IgD-negative memory B cell (primary cell): ENCODE results near the gene TANGO2. TPM values are rescaled to one million over a fixed set of nuclear protein-coding genes. Genes with fewer than 3 reads are reported as not detected.

Experiments used
- H3K27ac Mint-ChIP-seq, 3 donors: one replicate each; pipeline ENCODE4 v1.8.0; 2020 to 2022; ENCODE audit warnings: mild to moderate bottlenecking in 3 of 3, mixed read lengths in 3 of 3, moderate library complexity in 1 of 3
- H3K27me3 Mint-ChIP-seq: one replicate; pipeline ENCODE4 v1.8.0; 2021; ENCODE audit warnings: mixed read lengths
- H3K36me3 Mint-ChIP-seq: one replicate; pipeline ENCODE4 v1.8.0; 2020; ENCODE audit warnings: mild to moderate bottlenecking, mixed read lengths
- H3K4me1 Mint-ChIP-seq, 3 donors: one replicate each; pipeline ENCODE4 v1.8.0; 2020 to 2022; ENCODE audit warnings: mixed read lengths in 3 of 3, mild to moderate bottlenecking in 1 of 3
- H3K4me3 Mint-ChIP-seq, 4 donors: one replicate each; pipeline ENCODE4 v1.8.0; 2020 to 2022; ENCODE audit warnings: mild to moderate bottlenecking in 4 of 4, mixed read lengths in 4 of 4, moderate library complexity in 3 of 4
- H3K9me3 Mint-ChIP-seq, 3 donors: one replicate each; pipeline ENCODE4 v1.8.0; 2020 to 2021; ENCODE audit warnings: mixed read lengths in 3 of 3, mild to moderate bottlenecking in 1 of 3
- polyA plus RNA-seq: library from polyadenylated mRNA; unstranded; fragments of 300-500 nt; fragmentation: Illumina TruSeq; gene quantifications from one replicate; pipeline ENCODE4 v1.2.3, GENCODE V29; 2021

The TANGO2 gene
- polyA plus RNA-seq, 1 donor from 2014 or later: 44.5 TPM

GRCh38 chr22:19980766-19981165 is 40.1 kb upstream of the TANGO2 start:
- no peaks in the 10 kb centered on the region for H3K4me1 Mint-ChIP-seq
- no peak overlapping the region for H3K27ac Mint-ChIP-seq
- no peak overlapping the region for H3K4me3 Mint-ChIP-seq
- H3K27me3 Mint-ChIP-seq: peaks cover 3% of the 10 kb centered on the region
- H3K36me3 Mint-ChIP-seq: no peaks in the 10 kb centered on the region
- no peaks in the 10 kb centered on the region for H3K9me3 Mint-ChIP-seq

- no peaks in the 10 kb centered on the region for H3K9me3 Mint-ChIP-seq
- H3K4me1 Mint-ChIP-seq: no peaks in the 10 kb centered on the region
- H3K27ac Mint-ChIP-seq: no peak overlapping the region
- H3K4me3 Mint-ChIP-seq: no peak overlapping the region
- H3K27me3 Mint-ChIP-seq: peaks cover 3% of the 10 kb centered on the region
- no peaks in the 10 kb centered on the region for H3K36me3 Mint-ChIP-seq
Observed at GRCh38 chr22:19981171-19981960, 39.5 kb upstream of the TANGO2 start.

GRCh38 chr22:19981961-19982920 is 38.7 kb upstream of the TANGO2 start:
- no peak overlapping the region for H3K27ac Mint-ChIP-seq
- H3K9me3 Mint-ChIP-seq: no peaks in the 10 kb centered on the region
- no peaks in the 10 kb centered on the region for H3K4me1 Mint-ChIP-seq
- peaks cover 3% of the 10 kb centered on the region for H3K27me3 Mint-ChIP-seq
- no peaks in the 10 kb centered on the region for H3K36me3 Mint-ChIP-seq
- no peak overlapping the region for H3K4me3 Mint-ChIP-seq

GRCh38 chr22:19982991-19983578 is 37.8 kb upstream of the TANGO2 start:
- no peak overlapping the region for H3K4me3 Mint-ChIP-seq
- H3K27ac Mint-ChIP-seq: no peak overlapping the region
- no peaks in the 10 kb centered on the region for H3K4me1 Mint-ChIP-seq
- H3K36me3 Mint-ChIP-seq: no peaks in the 10 kb centered on the region
- peaks cover 3% of the 10 kb centered on the region for H3K27me3 Mint-ChIP-seq
- H3K9me3 Mint-ChIP-seq: no peaks in the 10 kb centered on the region

GRCh38 chr22:19983741-19984140 is 37.2 kb upstream of the TANGO2 start:
- no peaks in the 10 kb centered on the region for H3K36me3 Mint-ChIP-seq
- no peaks in the 10 kb centered on the region for H3K4me1 Mint-ChIP-seq
- H3K9me3 Mint-ChIP-seq: no peaks in the 10 kb centered on the region
- H3K27me3 Mint-ChIP-seq: peaks cover 3% of the 10 kb centered on the region
- no peak overlapping the region for H3K27ac Mint-ChIP-seq
- no peak overlapping the region for H3K4me3 Mint-ChIP-seq

DNA sequence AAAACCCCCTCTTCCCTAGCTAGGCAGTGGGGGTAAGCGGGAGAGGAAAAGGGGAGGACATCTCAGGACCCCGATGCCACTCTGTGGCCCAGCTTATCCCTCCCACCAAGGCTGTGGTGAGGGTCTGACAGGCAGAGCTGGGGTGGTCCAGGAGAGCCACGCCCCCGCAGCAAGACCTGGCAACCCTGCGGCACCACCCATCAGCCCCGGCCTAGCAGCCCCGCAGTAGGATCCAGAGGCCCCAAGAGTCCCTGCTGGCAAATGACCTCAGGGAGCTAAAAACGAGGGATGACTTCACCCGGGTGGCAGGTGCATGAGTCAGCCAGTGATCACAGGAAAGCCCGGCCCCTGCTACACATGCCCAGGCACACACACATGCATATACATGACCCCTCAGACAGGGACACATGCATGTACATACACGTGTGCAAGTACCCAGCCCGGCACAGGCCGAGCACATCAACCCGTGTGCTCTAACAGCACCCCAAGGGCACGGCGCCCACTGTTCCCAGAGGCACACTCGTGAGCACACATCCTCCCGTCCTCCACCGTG is 36.6 kb upstream of the TANGO2 start:
- Mint-ChIP-seq H3K4me3 (no peak overlapping the region), H3K27ac (no peak overlapping the region), H3K36me3 (no peaks in the 10 kb centered on the region), H3K4me1 (no peaks in the 10 kb centered on the region), H3K27me3 (peaks cover 3% of the 10 kb centered on the region), H3K9me3 (no peaks in the 10 kb centered on the region)

- H3K9me3 Mint-ChIP-seq: no peaks in the 10 kb centered on the region
- peak overlapping the region in 1 of 4 donors; percentile 70 for H3K4me3 Mint-ChIP-seq
- H3K4me1 Mint-ChIP-seq: no peaks in the 10 kb centered on the region
- peaks cover 3% of the 10 kb centered on the region for H3K27me3 Mint-ChIP-seq
- no peaks in the 10 kb centered on the region for H3K36me3 Mint-ChIP-seq
- no peak overlapping the region for H3K27ac Mint-ChIP-seq
Observed at GRCh38 chr22:19984851-19985811, 35.8 kb upstream of the TANGO2 start.

DNA sequence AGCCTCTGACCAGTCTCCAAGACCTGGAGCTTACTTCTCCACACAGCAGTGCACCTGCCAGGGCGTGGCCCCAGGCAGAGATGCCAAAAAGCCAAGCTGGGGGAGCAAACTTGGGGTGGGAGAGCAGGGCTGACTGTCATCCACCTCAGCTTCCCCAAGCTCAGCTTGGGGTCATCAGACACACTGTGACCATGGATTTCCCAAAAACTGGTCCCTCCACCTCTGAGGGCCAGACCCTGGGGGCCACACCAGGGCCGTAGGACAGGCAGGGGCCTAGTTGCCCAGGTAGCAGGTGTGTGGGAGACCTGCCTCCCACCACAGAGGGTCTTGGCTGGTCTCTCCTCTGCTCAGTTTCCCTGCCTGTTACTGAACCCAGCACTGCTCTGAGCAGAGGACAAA is 34.9 kb upstream of the TANGO2 start:
- Mint-ChIP-seq H3K36me3 (no peaks in the 10 kb centered on the region), H3K4me1 (no peaks in the 10 kb centered on the region), H3K4me3 (peak overlapping the region in 3 of 4 donors; percentile 35 to 66 (median 48)), H3K27me3 (peaks cover 3% of the 10 kb centered on the region), H3K27ac (no peak overlapping the region), H3K9me3 (no peaks in the 10 kb centered on the region)

DNA sequence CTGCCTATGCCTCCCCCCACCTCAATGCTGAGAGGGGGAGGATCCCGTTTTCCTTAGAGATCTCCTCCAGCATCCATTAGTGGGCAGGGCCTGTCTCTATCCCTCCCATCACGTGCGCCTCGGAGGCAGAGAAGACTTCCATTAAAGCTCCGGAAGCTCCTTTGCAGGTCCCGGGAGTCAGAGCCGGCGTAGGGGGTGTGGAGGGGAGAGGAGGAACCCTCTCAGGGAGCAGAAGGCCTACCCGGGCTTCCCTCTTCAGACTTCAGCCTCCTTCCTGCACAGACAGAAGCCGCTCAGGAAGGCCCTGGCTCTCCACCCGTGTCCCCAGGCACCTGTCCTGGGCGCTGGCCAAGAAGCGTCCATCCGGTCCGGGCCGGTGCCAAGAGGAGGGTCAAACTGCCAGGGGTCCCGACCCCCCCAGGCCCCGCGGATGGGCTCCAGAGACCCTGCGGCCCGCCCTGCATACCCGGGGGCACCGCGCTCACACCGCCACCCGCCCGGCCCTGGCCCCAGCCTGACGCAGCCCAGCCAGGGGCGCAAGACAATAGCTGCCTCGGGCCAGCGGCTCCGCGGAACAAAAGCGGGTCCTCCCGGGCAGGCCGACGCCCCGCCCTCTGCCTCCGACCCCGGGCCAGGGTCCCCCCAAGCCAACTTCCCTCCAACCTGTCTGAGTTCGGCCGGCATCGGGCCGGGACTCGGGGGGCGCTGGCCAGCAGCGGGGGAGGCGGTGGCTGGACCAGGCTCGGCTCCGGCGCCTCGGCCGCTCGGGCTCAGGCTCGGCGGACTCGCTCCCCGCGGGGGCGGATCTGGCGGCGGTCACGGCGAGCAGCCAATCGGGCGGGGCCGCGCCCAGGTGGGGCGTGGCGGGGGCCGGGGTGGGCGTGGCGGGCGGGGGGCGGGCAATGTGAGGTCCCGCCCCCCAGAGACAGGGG is 34.2 kb upstream of the TANGO2 start:
- Mint-ChIP-seq H3K27me3 (peaks cover 3% of the 10 kb centered on the region), H3K9me3 (no peaks in the 10 kb centered on the region), H3K4me1 (no peaks in the 10 kb centered on the region), H3K4me3 (peak overlapping the region; percentile 35 to 86 (median 57)), H3K36me3 (no peaks in the 10 kb centered on the region), H3K27ac (no peak overlapping the region)

DNA sequence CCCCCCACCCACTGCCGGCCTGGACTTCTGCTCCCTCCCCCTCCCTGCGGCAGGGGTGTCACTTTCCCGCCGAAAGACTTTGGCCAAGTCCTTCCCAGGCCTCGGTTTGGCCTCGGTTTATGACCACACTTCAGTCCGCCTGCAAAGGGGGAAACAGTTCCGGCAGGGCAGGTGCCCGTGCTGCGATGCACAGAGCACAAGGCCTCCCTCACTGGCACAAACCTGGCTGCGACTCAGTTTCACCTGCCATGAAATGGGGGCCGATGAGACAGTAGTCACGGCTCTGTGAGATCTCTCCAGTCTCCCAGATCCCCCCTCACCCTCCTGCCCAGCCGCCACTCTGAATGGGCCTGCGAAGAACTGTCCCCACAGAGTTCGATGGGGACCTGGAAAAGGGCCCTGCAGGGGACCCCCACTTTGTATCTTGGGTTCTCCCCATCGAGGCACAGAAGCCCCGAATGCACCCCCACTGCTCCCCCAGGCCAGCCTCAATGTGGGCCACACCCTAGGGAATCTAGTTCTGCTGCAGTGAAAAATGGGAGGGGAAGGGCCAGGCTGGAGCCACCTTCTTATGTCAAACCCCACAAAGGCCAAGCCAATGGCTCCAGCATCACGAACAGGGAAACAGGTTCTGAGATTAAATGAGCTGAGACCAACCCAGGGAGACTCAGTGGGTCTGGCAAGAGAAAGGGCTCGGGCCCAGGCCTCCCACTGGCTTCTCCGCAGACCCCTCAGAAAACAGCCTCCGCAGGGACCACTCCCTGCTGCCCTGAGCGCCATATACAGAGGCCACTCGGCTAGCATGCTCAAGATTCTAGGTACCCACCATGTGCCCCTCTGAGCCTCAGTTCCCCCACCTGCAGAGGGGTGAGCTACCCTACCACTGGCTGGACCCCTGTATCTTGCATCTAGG is 33.3 kb upstream of the TANGO2 start:
- Mint-ChIP-seq H3K4me3 (peak overlapping the region in 3 of 4 donors; percentile 48 to 90 (median 78)), H3K4me1 (no peaks in the 10 kb centered on the region), H3K36me3 (no peaks in the 10 kb centered on the region), H3K27me3 (peaks cover 3% of the 10 kb centered on the region), H3K9me3 (no peaks in the 10 kb centered on the region), H3K27ac (peak overlapping the region in 1 of 3 donors; percentile 16)

DNA sequence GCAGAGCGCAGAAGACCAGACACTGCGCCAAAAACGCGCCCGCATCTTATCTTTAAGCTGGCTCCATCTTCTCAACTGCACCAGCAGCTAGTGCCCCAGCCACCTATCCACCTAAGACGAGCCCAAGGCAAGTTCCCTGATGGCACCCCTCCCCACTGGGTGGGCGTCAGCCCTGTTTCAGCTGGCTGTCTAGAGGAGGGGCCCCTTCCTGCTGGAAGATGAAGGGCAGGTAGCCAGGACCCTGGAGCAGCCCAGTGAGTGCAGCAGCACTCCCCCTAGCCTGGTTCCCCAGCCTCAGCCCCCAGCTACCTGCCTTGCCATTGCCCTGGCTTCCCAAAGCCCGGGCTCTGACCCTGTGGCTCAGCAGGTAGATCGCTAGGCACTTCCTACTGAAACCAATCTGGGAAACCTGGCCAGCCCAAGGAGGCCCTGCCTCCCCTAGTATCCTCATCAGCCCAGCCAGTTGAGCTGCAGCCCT is 32.5 kb upstream of the TANGO2 start:
- peak overlapping the region in 1 of 3 donors; percentile 16 for H3K27ac Mint-ChIP-seq
- peaks cover 3% of the 10 kb centered on the region for H3K27me3 Mint-ChIP-seq
- no peaks in the 10 kb centered on the region for H3K36me3 Mint-ChIP-seq
- peak overlapping the region in 2 of 4 donors; percentile 58 to 90 for H3K4me3 Mint-ChIP-seq
- no peaks in the 10 kb centered on the region for H3K4me1 Mint-ChIP-seq
- no peaks in the 10 kb centered on the region for H3K9me3 Mint-ChIP-seq

- H3K36me3 Mint-ChIP-seq: no peaks in the 10 kb centered on the region
- no peak overlapping the region for H3K27ac Mint-ChIP-seq
- H3K4me1 Mint-ChIP-seq: peaks cover 0 to 1% (median 0%) of the 10 kb centered on the region in 3 donors
- H3K9me3 Mint-ChIP-seq: no peaks in the 10 kb centered on the region
- H3K4me3 Mint-ChIP-seq: no peak overlapping the region
- H3K27me3 Mint-ChIP-seq: peaks cover 3% of the 10 kb centered on the region
Observed at GRCh38 chr22:19988965-19989724, 31.8 kb upstream of the TANGO2 start.
